Prostate gland (tissue), 2 donors: ENCODE results near the gene FRMD4A. TPM values are rescaled to one million over a fixed set of nuclear protein-coding genes. Genes with fewer than 3 reads are reported as not detected.

Source experiments
- DNase-seq: peaks from one replicate; pipeline ENCODE4 v3.0.0-alpha.2; 2019; ENCODE audit warnings: low spot score
- H3K27ac ChIP-seq, 2 donors: fragments of 200-600 bp; sonication (generic); 2 replicates each; pipeline ENCODE4 v1.5.1; 2017 to 2019
- H3K27me3 ChIP-seq: fragments of 200-600 bp; sonication (generic); replicated peaks from 2 replicates; pipeline ENCODE4 v1.5.1; 2019; ENCODE audit not compliant: insufficient read depth
- H3K36me3 ChIP-seq, 2 donors: fragments of 200-600 bp; sonication (generic); 1 replicate in 1 of 2; 2 replicates in 1 of 2; pipeline versions ENCODE4 v1.5.1 to v1.8.1; 2017 to 2019
- H3K4me1 ChIP-seq: fragments of 200-600 bp; sonication (generic); replicated peaks from 2 replicates; pipeline ENCODE4 v1.5.1; 2019
- H3K4me3 ChIP-seq, 2 donors: fragments of 200-600 bp; sonication (generic); 2 replicates each; pipeline ENCODE4 v1.5.1; 2017 to 2019
- H3K9me3 ChIP-seq: fragments of 200-600 bp; sonication (generic); 2 replicates; pipeline ENCODE4 v1.5.1; 2017
- POLR2A ChIP-seq: fragments of 450-650 bp; IDR thresholded peaks from one replicate; pipeline ENCODE4 v1.6.1; 2016; ENCODE audit warnings: antibody characterized with exemption, mild to moderate bottlenecking
- POLR2AphosphoS5 ChIP-seq: sonication (generic); formaldehyde crosslinking; IDR thresholded peaks from one replicate; pipeline ENCODE4 v1.6.1; 2017; ENCODE audit warnings: antibody characterized with exemption
- WGBS: methylation state at CpG from one replicate; pipeline ENCODE4 v1.1.5; 2018; 5-methylcytosine and 5-hydroxymethylcytosine counted together
- intact Hi-C: fragments of 100-400 bp; cut with DNase I; formaldehyde crosslinking; loops from one replicate; pipeline ENCODE4 v1.14.2; 2022
- total RNA-seq, 2 donors: library from RNA; depleted of rRNA; stranded (reverse); fragments of >200 nt; gene quantifications; one replicate each; pipeline ENCODE4 v1.1.0, GENCODE V29; 2016
- TF ChIP-seq, protein P1 (sequence below), 4 experiments: fragments of 200-600 bp in 2 of 4; fragments of 450-650 bp in 2 of 4; sonication (generic) in 2 of 4; IDR thresholded peaks; 1 replicate in 3 of 4; 2 replicates in 1 of 4; pipeline ENCODE4 v1.5.1; 2016 to 2019; ENCODE audit warnings: antibody characterized with exemption in 4 of 4, mild to moderate bottlenecking in 2 of 4, moderate library complexity in 2 of 4

Gene FRMD4A
- total RNA-seq, 2 donors from 2014 or later: 38.0 to 53.2 TPM

- H3K4me3 ChIP-seq: no peak overlapping the region
- no peaks in the 10 kb centered on the region for H3K36me3 ChIP-seq
- H3K9me3 ChIP-seq: no peaks in the 10 kb centered on the region
- intact Hi-C loops: no loop called here
- no peaks in the 10 kb centered on the region for H3K4me1 ChIP-seq
- H3K27ac ChIP-seq: no peak overlapping the region
- no peaks in the 10 kb centered on the region for H3K27me3 ChIP-seq
- no peak for DNase-seq
- WGBS: 65% methylated on average over 17 of the region's 17 CpGs
- TF ChIP-seq, protein P1, sequence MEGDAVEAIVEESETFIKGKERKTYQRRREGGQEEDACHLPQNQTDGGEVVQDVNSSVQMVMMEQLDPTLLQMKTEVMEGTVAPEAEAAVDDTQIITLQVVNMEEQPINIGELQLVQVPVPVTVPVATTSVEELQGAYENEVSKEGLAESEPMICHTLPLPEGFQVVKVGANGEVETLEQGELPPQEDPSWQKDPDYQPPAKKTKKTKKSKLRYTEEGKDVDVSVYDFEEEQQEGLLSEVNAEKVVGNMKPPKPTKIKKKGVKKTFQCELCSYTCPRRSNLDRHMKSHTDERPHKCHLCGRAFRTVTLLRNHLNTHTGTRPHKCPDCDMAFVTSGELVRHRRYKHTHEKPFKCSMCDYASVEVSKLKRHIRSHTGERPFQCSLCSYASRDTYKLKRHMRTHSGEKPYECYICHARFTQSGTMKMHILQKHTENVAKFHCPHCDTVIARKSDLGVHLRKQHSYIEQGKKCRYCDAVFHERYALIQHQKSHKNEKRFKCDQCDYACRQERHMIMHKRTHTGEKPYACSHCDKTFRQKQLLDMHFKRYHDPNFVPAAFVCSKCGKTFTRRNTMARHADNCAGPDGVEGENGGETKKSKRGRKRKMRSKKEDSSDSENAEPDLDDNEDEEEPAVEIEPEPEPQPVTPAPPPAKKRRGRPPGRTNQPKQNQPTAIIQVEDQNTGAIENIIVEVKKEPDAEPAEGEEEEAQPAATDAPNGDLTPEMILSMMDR (IDR thresholded peaks at IDR 0.05): peak in 2 of 4 experiments; percentile 24 to 28
- TF ChIP-seq POLR2A (no peak), POLR2AphosphoS5 (no peak)
Observed at GRCh38 chr10:14032406-14032998, 298.2 kb downstream of the FRMD4A start.

DNA sequence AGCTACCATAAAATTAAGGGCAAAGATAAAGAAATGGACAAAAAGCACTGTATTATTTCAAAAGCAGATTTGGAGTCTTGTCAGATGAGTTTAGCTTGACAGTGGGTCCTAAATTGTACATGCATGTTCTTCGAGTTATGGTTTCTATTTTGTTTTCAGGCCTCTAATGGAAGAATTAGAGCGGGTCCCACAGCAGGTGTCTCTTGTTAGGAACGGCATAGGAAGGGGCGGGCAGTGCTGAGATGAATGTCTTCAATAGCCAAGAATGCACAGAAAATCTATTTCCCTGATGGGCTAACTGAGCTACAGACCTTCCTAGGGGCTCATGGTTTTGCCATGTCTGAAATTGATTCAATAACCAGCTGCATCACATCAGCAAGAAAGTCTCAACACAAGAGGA is 304.4 kb downstream of the FRMD4A start:
- no peak for DNase-seq
- Histone ChIP-seq H3K9me3 (no peaks in the 10 kb centered on the region), H3K27ac (no peak overlapping the region), H3K4me1 (no peaks in the 10 kb centered on the region), H3K27me3 (no peaks in the 10 kb centered on the region), H3K36me3 (no peaks in the 10 kb centered on the region), H3K4me3 (no peak overlapping the region)
- WGBS: 79% methylated on average over 4 of the region's 4 CpGs
- TF ChIP-seq POLR2A (no peak), POLR2AphosphoS5 (no peak)
- TF ChIP-seq, protein P1 (IDR thresholded peaks at IDR 0.05): no peak
- intact Hi-C loops: no loop called here

DNA sequence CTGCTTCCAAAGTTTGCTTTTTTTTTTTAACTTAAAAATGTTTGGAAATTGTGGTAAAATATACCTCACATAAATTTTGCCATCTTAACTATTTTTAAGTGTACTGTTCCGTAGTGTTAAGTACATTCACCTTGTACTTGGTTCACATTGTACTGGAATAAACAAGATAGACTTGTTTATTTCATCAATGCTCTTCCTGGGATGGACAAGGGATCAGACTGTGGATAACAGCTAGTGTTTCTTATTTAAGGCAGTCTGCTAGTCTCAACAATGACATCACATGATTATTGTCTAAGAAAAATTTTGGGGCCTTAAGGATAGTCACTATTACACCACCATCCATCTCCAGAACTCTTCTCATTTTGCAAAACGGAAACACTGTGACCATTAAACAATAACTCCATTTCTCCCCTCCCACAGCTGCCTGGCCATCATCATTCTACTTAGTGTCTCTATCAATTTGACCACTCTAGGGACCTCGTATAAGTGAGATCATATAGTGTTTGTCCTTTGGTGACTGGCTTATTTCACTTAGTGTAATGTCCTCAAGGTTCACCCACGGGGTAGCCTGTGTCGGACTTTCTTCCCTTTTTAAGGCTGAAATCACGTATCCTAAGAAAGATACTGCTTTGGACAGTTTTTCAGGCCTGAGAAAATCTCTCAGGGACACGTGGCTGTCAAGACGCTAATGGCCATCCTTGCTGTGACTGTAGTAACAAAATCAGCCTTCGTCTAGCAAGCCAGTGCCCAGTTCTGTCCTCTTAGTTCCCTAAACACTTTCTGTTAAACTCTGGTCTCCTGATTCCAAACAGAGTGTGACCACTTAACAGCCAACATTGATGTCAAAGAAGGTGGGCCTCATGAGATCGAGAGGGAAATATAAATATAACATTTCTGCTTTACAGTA is 305.2 kb downstream of the FRMD4A start:
- Histone ChIP-seq H3K4me1 (no peaks in the 10 kb centered on the region), H3K27me3 (no peaks in the 10 kb centered on the region), H3K36me3 (no peaks in the 10 kb centered on the region), H3K9me3 (no peaks in the 10 kb centered on the region), H3K4me3 (no peak overlapping the region), H3K27ac (no peak overlapping the region)
- no peak for DNase-seq
- TF ChIP-seq, protein P1 (IDR thresholded peaks at IDR 0.05): no peak
- TF ChIP-seq POLR2AphosphoS5 (no peak), POLR2A (no peak)
- intact Hi-C loops: no loop called here
- 84% methylated on average over 10 of the region's 10 CpGs for WGBS

- H3K27ac ChIP-seq: no peak overlapping the region
- no peak overlapping the region for H3K4me3 ChIP-seq
- DNase-seq: no peak
Observed at GRCh38 chr10:14024329-14025202, 306.2 kb downstream of the FRMD4A start.

More at GRCh38 chr10:14024329-14025202, 306.2 kb downstream of the FRMD4A start:
- intact Hi-C loops: no loop called here
- TF ChIP-seq, protein P1 (IDR thresholded peaks at IDR 0.05): no peak
- TF ChIP-seq POLR2A (no peak), POLR2AphosphoS5 (no peak)
- Histone ChIP-seq H3K4me1 (no peaks in the 10 kb centered on the region), H3K27me3 (no peaks in the 10 kb centered on the region), H3K9me3 (no peaks in the 10 kb centered on the region), H3K36me3 (no peaks in the 10 kb centered on the region)
- WGBS: 76% methylated on average over 15 of the region's 15 CpGs
